Pancreas (tissue), 10 donors: ENCODE measurements around the gene RNF17. TPM values are rescaled to one million over a fixed set of nuclear protein-coding genes. Genes with fewer than 3 reads are reported as not detected.

ENCODE experiments used
- ATAC-seq, 4 donors: fragments of 200-7000 bp; cut with Tn5 transposase; one replicate each; pipeline versions ENCODE4 v1.8.0 to v1.9.1; 2020; ENCODE audit warnings: mild to moderate bottlenecking in 4 of 4, moderate library complexity in 4 of 4
- DNase-seq, 6 donors: peaks; one replicate each; pipeline ENCODE4 v3.0.0-alpha.2; 2020
- FAIRE-seq: peaks from 2 replicates; lab custom pipeline; 2012; peaks lifted over from hg19 to GRCh38; lab: Jason Lieb, UNC
- H3K27ac ChIP-seq, 4 donors: fragments of 200-600 bp; sonication (generic); 1 replicate in 3 of 4; 2 replicates in 1 of 4; pipeline versions ENCODE4 v1.5.0 to v1.8.0; 2020
- H3K27me3 ChIP-seq, 4 donors: fragments of 200-600 bp; one replicate each; pipeline ENCODE4 v1.8.0; 2021
- H3K36me3 ChIP-seq, 3 donors: fragments of 200-600 bp; sonication (generic) in 1 of 3; one replicate each; pipeline versions ENCODE4 v1.5.0 to v1.8.0; 2020 to 2021
- H3K4me1 ChIP-seq, 3 donors: fragments of 200-600 bp; one replicate each; pipeline ENCODE4 v1.8.0; 2021
- H3K4me3 ChIP-seq, 4 donors: fragments of 200-600 bp; sonication (generic) in 2 of 4; one replicate each; pipeline versions ENCODE4 v1.5.0 to v1.8.0; 2020 to 2021
- H3K9me3 ChIP-seq, 4 donors: fragments of 200-600 bp; one replicate each; pipeline ENCODE4 v1.8.0; 2021
- CTCF ChIP-seq, 4 donors: fragments of 200-600 bp; sonication (generic) in 3 of 4; IDR thresholded peaks; one replicate each; pipeline versions ENCODE4 v1.5.0 to v1.8.0; 2021; ENCODE audit warnings: antibody characterized with exemption in 4 of 4
- WGBS, 2 donors: extraction: QIAGEN DNeasy Blood & Tissue Kit; methylation state at CpG; one replicate each; pipeline ENCODE4 v1.1.7; 2013; 5-methylcytosine and 5-hydroxymethylcytosine counted together
- intact Hi-C, 3 donors: fragments of 100-400 bp; cut with DNase I; formaldehyde crosslinking; loops; one replicate each; pipeline versions ENCODE4 v1.11.1 to v1.14.2; 2022
- polyA plus RNA-seq, 2 donors: library from polyadenylated mRNA; stranded (reverse); fragments of 200-250 nt; gene quantifications; one replicate each; pipeline ENCODE4 v1.2.3, GENCODE V29; 2013
- total RNA-seq, 6 donors: library from RNA; stranded (reverse); fragmentation: NEBNext Ultra II Directional in 4 of 6; extraction: Animal tissue kit (Norgen Biotek cat#: 25700) in 4 of 6; gene quantifications; one replicate each; pipeline versions ENCODE4 v1.2.1 to v1.2.4, GENCODE V29; 2021 to 2023
- donor health status: healthy with polysubstance abuse.
- donor health status: DM: no; HTN: no; CAD: no; lungs with moderate emphysema.
- donor health status: DM: no; HTN: no; CAD: no.
- donor health status: control.
- donor health status: control.
- donor health status: Bipolar disorder and iron deficiency.
- donor health status: DM: yes; HTN: yes; CAD: no.
- donor health status: DM: no; HTN: no; CAD: no.
- donor health status: DM: no; HTN: no; CAD: no.
- donor health status: DM: yes; HTN: yes; CAD: no.

Gene RNF17
- total and polyA plus RNA-seq, 8 donors, result not detected

- no peaks in the 10 kb centered on the region for H3K36me3 ChIP-seq
- 92 to 96% methylated on average over 7 of the region's 7 CpGs for WGBS, 2 donors
- TF ChIP-seq CTCF (IDR thresholded peaks at IDR 0.05), result no peak
Observed at GRCh38 chr13:24892829-24893228, 128.9 kb downstream of the RNF17 start.

GRCh38 chr13:24893863-24894262 is 129.9 kb downstream of the RNF17 start:
- intact Hi-C loops, result no loop called here
- Histone ChIP-seq H3K27ac (no peak overlapping the region), H3K4me1 (no peaks in the 10 kb centered on the region), H3K9me3 (no peaks in the 10 kb centered on the region), H3K27me3 (no peaks in the 10 kb centered on the region), H3K4me3 (no peak overlapping the region), H3K36me3 (no peaks in the 10 kb centered on the region)
- ATAC-seq (no peak), DNase-seq (peak in 1 of 6 donors; percentile 62), FAIRE-seq (no peak)
- TF ChIP-seq CTCF (IDR thresholded peaks at IDR 0.05), result no peak
- 90 to 91% methylated on average over 12 of the region's 12 CpGs for WGBS, 2 donors

More at GRCh38 chr13:24892829-24893228, 128.9 kb downstream of the RNF17 start:
- Histone ChIP-seq H3K27ac (no peak overlapping the region), H3K4me1 (no peaks in the 10 kb centered on the region), H3K9me3 (no peaks in the 10 kb centered on the region), H3K4me3 (no peak overlapping the region), H3K27me3 (no peaks in the 10 kb centered on the region)
- ATAC-seq (no peak), DNase-seq (no peak), FAIRE-seq (no peak)
- intact Hi-C loops, result no loop called here

- intact Hi-C loops, result no loop called here
- WGBS, 2 donors, result 93 to 94% methylated on average over 29 of the region's 29 CpGs
- no peak for TF ChIP-seq CTCF (IDR thresholded peaks at IDR 0.05)
- Histone ChIP-seq H3K36me3 (no peaks in the 10 kb centered on the region), H3K4me1 (no peaks in the 10 kb centered on the region), H3K9me3 (no peaks in the 10 kb centered on the region), H3K27me3 (no peaks in the 10 kb centered on the region), H3K27ac (no peak overlapping the region), H3K4me3 (no peak overlapping the region)
- no peak for FAIRE-seq
- no peak for DNase-seq
- ATAC-seq, result no peak
Observed at GRCh38 chr13:24894277-24894971, 130.5 kb downstream of the RNF17 start.

GRCh38 chr13:24894972-24895300 is 131.0 kb downstream of the RNF17 start:
- Histone ChIP-seq H3K36me3 (no peaks in the 10 kb centered on the region), H3K4me1 (no peaks in the 10 kb centered on the region), H3K9me3 (no peaks in the 10 kb centered on the region), H3K27ac (no peak overlapping the region), H3K4me3 (no peak overlapping the region), H3K27me3 (no peaks in the 10 kb centered on the region)
- ATAC-seq, result no peak
- FAIRE-seq, result no peak
- 93 to 94% methylated on average over 28 of the region's 28 CpGs for WGBS, 2 donors
- intact Hi-C loops, result no loop called here
- TF ChIP-seq CTCF (IDR thresholded peaks at IDR 0.05), result no peak
- DNase-seq, result peak in 1 of 6 donors; percentile 56

- TF ChIP-seq CTCF (IDR thresholded peaks at IDR 0.05), result no peak
- Histone ChIP-seq H3K27me3 (no peaks in the 10 kb centered on the region), H3K27ac (no peak overlapping the region), H3K36me3 (no peaks in the 10 kb centered on the region), H3K4me1 (no peaks in the 10 kb centered on the region), H3K9me3 (no peaks in the 10 kb centered on the region), H3K4me3 (no peak overlapping the region)
- DNase-seq, result no peak
- no peak for ATAC-seq
- FAIRE-seq, result no peak
- 91 to 96% methylated on average over 5 of the region's 5 CpGs for WGBS, 2 donors
- intact Hi-C loops, result no loop called here
Observed at GRCh38 chr13:24896061-24896460, 132.1 kb downstream of the RNF17 start.
